Measurements from ENCODE around the gene MFSD1. TPM values are rescaled to one million over a fixed set of nuclear protein-coding genes. Genes with fewer than 3 reads are reported as not detected.

MFSD1 gene
- total and polyA plus RNA-seq, 2 of the 8 experiments (the other 6 are each of a cell fraction or from before 2014, with no cell fraction given), result 9.3 to 11.5 TPM

GRCh38 chr3:158792709-158793108 lies 9.1 kb upstream of the MFSD1 start:
- Histone ChIP-seq H3K4me1 (replicated peaks in 1 of 4; ENCODE audit: control insufficient read depth in 3 of 4, insufficient read depth in 4 of 4, low read length in 3 of 4) (no peaks in the 10 kb centered on the region), H3K79me1 (ENCODE audit: low read depth, low read length) (no peaks in the 10 kb centered on the region), H3K56ac (replicated peaks; ENCODE audit: insufficient read length, low read depth, low read length) (no peak overlapping the region), H2BK15ac (ENCODE audit: low read length) (no peak overlapping the region), H3K23me2 (ENCODE audit: low read depth, low read length) (no peaks in the 10 kb centered on the region), H3K36me3 (ENCODE audit: control insufficient read depth in 2 of 4, insufficient read depth in 4 of 4, low read length in 3 of 4) (no peaks in the 10 kb centered on the region), H3K27me3 (replicated peaks in 1 of 4; ENCODE audit: control insufficient read depth in 3 of 4, extremely low read depth in 1 of 4, insufficient read depth in 3 of 4, low read length in 3 of 4) (no peaks in the 10 kb centered on the region), H2AK5ac (ENCODE audit: low read depth, low read length) (no peak overlapping the region), H3K18ac (ENCODE audit: extremely low read depth, low read length) (no peak overlapping the region), H3K4me3 (ENCODE audit: extremely low read depth in 1 of 4, insufficient read depth in 2 of 4, low read depth in 3 of 4, low read length in 4 of 4) (no peak overlapping the region), H4K20me1 (replicated peaks in 1 of 2; ENCODE audit: control insufficient read depth in 1 of 2, insufficient read depth in 2 of 2, low read length in 2 of 2) (no peaks in the 10 kb centered on the region), H3K9ac (replicated peaks in 1 of 4; ENCODE audit: extremely low read depth in 1 of 4, low read depth in 3 of 4, low read length in 3 of 4) (no peak overlapping the region), H2BK5ac (ENCODE audit: low read depth, low read length) (no peak overlapping the region), H3K4me2 (ENCODE audit: insufficient read depth in 1 of 2, low read depth in 2 of 2, low read length in 2 of 2) (no peak overlapping the region), H3K14ac (ENCODE audit: insufficient read length) (no peak overlapping the region), H2BK12ac (ENCODE audit: low read depth, low read length) (no peak overlapping the region), H2AFZ (ENCODE audit: low read length) (no peak overlapping the region), H2BK20ac (ENCODE audit: low read length) (no peak overlapping the region), H3K4ac (replicated peaks; ENCODE audit: insufficient read length, low read depth, low read length) (no peak overlapping the region), H3K79me2 (ENCODE audit: control insufficient read depth in 1 of 2, insufficient read depth in 2 of 2, low read length in 2 of 2) (no peaks in the 10 kb centered on the region), H3K9me3 (ENCODE audit: insufficient read depth in 2 of 2, low read depth in 1 of 2, low read length in 1 of 2) (no peaks in the 10 kb centered on the region), H4K91ac (replicated peaks; ENCODE audit: insufficient read length, low read length) (no peak overlapping the region), H2BK120ac (replicated peaks; ENCODE audit: low read depth, low read length) (no peak overlapping the region), H3K23ac (ENCODE audit: insufficient read length) (no peak overlapping the region), H3K27ac (ENCODE audit: low read depth, low read length) (no peak overlapping the region), H4K8ac (ENCODE audit: extremely low read depth, insufficient read depth, low read length) (no peak overlapping the region), H4K5ac (ENCODE audit: insufficient read length, low read depth, low read length) (no peak overlapping the region)
- CTCF ChIA-PET (ENCODE audit: partially characterized antibody), result interaction anchor here (1.1 to 5.5 kb wide), 2 partner anchors 10 to 65 kb away, joined by 5 to 110 read pairs; partner anchors contain the start of gene MFSD1
- TF ChIP-seq CHD1 (IDR thresholded peaks at IDR 0.05; ENCODE audit: low read depth, low read length), result no peak
- TF ChIP-seq GABPA (IDR thresholded peaks at IDR 0.05; ENCODE audit: borderline replicate concordance, insufficient read depth, low read length), result no peak
- no peak for TF ChIP-seq SRF (IDR thresholded peaks at IDR 0.05; ENCODE audit: low read depth, low read length)
- TF ChIP-seq CREB1 (IDR thresholded peaks at IDR 0.05), result no peak
- no peak for TF ChIP-seq SIRT6 (IDR thresholded peaks at IDR 0.05; ENCODE audit: low read length)
- no peak for TF ChIP-seq HDAC2 (IDR thresholded peaks at IDR 0.05; ENCODE audit: borderline replicate concordance in 1 of 2, low read depth in 2 of 2, low read length in 2 of 2)
- no peak for DNase-seq (ENCODE audit: low read depth in 1 of 2, low spot score in 2 of 2)
- WGBS, 2 experiments (ENCODE audit: extremely low coverage in 1 of 2, insufficient coverage in 1 of 2, insufficient read length in 1 of 2, insufficient replicate concordance in 2 of 2, low coverage in 1 of 2, low lambda C conversion rate in 2 of 2, missing lambda C conversion rate in 1 of 2), result 80% methylated on average over 8 of the region's 8 CpGs; no CpG with 5 or more reads in 1 of the 2 experiments
- POLR2A ChIA-PET (ENCODE audit: partially characterized antibody), result no interaction called here
- FAIRE-seq, result no peak

Measured in H1 (cell line).